IMR-90 (cell line): ENCODE results near the gene THAP10. TPM values are rescaled to one million over a fixed set of nuclear protein-coding genes. Genes with fewer than 3 reads are reported as not detected.

ENCODE experiments used
- ATAC-seq: fragments of 200-7000 bp; cut with Tn5 transposase; 2 replicates; pipeline ENCODE4 v1.9.1; 2020; ENCODE audit warnings: low read depth, mild to moderate bottlenecking, moderate library complexity
- BruUV-seq: library from RNA; stranded (reverse); fragments of 400-500 nt; replicated peaks from 2 replicates; lab custom pipeline; 2021; lab: Mats Ljungman, UMichigan
- CTCF ChIA-PET: fragments of 300-600 bp; formaldehyde crosslinking; extraction: SDS; loops from one replicate; lab custom pipeline; 2021; ENCODE audit warnings: antibody characterized with exemption; lab: Yijun Ruan, JAX
- POLR2A ChIA-PET: fragments of 300-600 bp; sonication (Branson Sonifier 250); formaldehyde crosslinking; loops from one replicate; lab custom pipeline; 2022; ENCODE audit warnings: antibody characterized with exemption; ENCODE audit not compliant: unreplicated experiment; lab: Charles Lee
- DNase-seq: peaks from one replicate; pipeline ENCODE4 v3.0.0; 2013
- H2AFZ ChIP-seq: replicated peaks from 2 replicates; pipeline ENCODE3; 2013; ENCODE audit warnings: low read length, mild to moderate bottlenecking; ENCODE audit not compliant: poor library complexity
- H2AK5ac ChIP-seq: 2 replicates; pipeline ENCODE4 v1.6.1; 2013; ENCODE audit warnings: low read depth, low read length, inconsistent platforms
- H2AK9ac ChIP-seq: replicated peaks from 2 replicates; pipeline ENCODE3; 2013; ENCODE audit warnings: mild to moderate bottlenecking, low read depth, low read length, moderate library complexity; ENCODE audit not compliant: poor library complexity
- H2BK120ac ChIP-seq: 2 replicates; pipeline ENCODE4 v1.6.1; 2013; ENCODE audit warnings: low read depth, low read length, inconsistent platforms
- H2BK15ac ChIP-seq: 3 replicates; pipeline ENCODE4 v1.6.1; 2013; ENCODE audit warnings: low read depth, low read length, inconsistent platforms
- H2BK20ac ChIP-seq: 2 replicates; pipeline ENCODE4 v1.6.1; 2013; ENCODE audit warnings: low read depth, mild to moderate bottlenecking, inconsistent platforms, low read length, moderate library complexity
- H2BK5ac ChIP-seq: 2 replicates; pipeline ENCODE4 v1.6.1; 2013; ENCODE audit warnings: mild to moderate bottlenecking, low read depth, low read length, inconsistent platforms; ENCODE audit not compliant: poor library complexity, severe bottlenecking
- H3K14ac ChIP-seq: replicated peaks from 2 replicates; pipeline ENCODE4 v1.6.1; 2013; ENCODE audit warnings: low read depth, low read length, inconsistent platforms
- H3K18ac ChIP-seq: 2 replicates; pipeline ENCODE4 v1.6.1; 2013; ENCODE audit warnings: low read depth, low read length, control low read depth
- H3K23ac ChIP-seq: 2 replicates; pipeline ENCODE4 v1.6.1; 2013; ENCODE audit warnings: low read depth, low read length, inconsistent platforms
- H3K27ac ChIP-seq: 2 replicates; pipeline ENCODE4 v1.5.1; 2013; ENCODE audit warnings: mild to moderate bottlenecking, control low read depth, low read length; ENCODE audit not compliant: insufficient read depth
- H3K27me3 ChIP-seq: 2 replicates; pipeline ENCODE4 v1.6.1; 2013; ENCODE audit warnings: low read length; ENCODE audit not compliant: control insufficient read depth, insufficient read depth
- H3K36me3 ChIP-seq: 2 replicates; pipeline ENCODE4 v1.6.1; 2013; ENCODE audit warnings: low read length, mixed read lengths; ENCODE audit not compliant: control insufficient read depth, insufficient read depth
- H3K4ac ChIP-seq: 2 replicates; pipeline ENCODE4 v1.6.1; 2013; ENCODE audit warnings: low read depth, low read length, inconsistent platforms
- H3K4me1 ChIP-seq: 2 replicates; pipeline ENCODE4 v1.6.1; 2013; ENCODE audit warnings: low read length, mixed read lengths; ENCODE audit not compliant: control insufficient read depth, insufficient read depth
- H3K4me2 ChIP-seq: 2 replicates; pipeline ENCODE4 v1.6.1; 2013; ENCODE audit warnings: low read depth, mild to moderate bottlenecking, control low read depth, low read length, moderate library complexity
- H3K4me3 ChIP-seq: 2 replicates; pipeline ENCODE4 v1.5.1; 2013; ENCODE audit warnings: low read depth, mild to moderate bottlenecking, control low read depth, low read length, moderate library complexity; ENCODE audit not compliant: insufficient read depth
- H3K56ac ChIP-seq: 2 replicates; pipeline ENCODE4 v1.6.1; 2013; ENCODE audit warnings: low read length, inconsistent platforms; ENCODE audit not compliant: insufficient read depth; ENCODE audit errors: extremely low read depth
- H3K79me1 ChIP-seq, 2 experiments: 2 replicates each; pipeline ENCODE4 v1.6.1; 2013; ENCODE audit warnings: low read length in 2 of 2, inconsistent platforms in 1 of 2, low read depth in 1 of 2
- H3K9ac ChIP-seq: 2 replicates; pipeline ENCODE4 v1.6.1; 2013; ENCODE audit warnings: low read depth, low read length, control low read depth
- H3K9me1 ChIP-seq: 2 replicates; pipeline ENCODE4 v1.6.1; 2013; ENCODE audit warnings: low read length, inconsistent platforms; ENCODE audit not compliant: insufficient read depth
- H3K9me3 ChIP-seq: 2 replicates; pipeline ENCODE4 v1.6.1; 2013; ENCODE audit warnings: low read length; ENCODE audit not compliant: control insufficient read depth, insufficient read depth
- H4K20me1 ChIP-seq: 2 replicates; pipeline ENCODE4 v1.6.1; 2013; ENCODE audit warnings: low read length, inconsistent platforms; ENCODE audit not compliant: insufficient read depth
- H4K5ac ChIP-seq: 2 replicates; pipeline ENCODE4 v1.6.1; 2013; ENCODE audit warnings: mild to moderate bottlenecking, low read depth, low read length, control low read depth
- H4K8ac ChIP-seq, 2 experiments: 2 replicates each; pipeline ENCODE4 v1.6.1; 2013; ENCODE audit warnings: low read depth in 2 of 2, low read length in 2 of 2, control low read depth in 1 of 2, inconsistent platforms in 1 of 2
- H4K91ac ChIP-seq: 2 replicates; pipeline ENCODE4 v1.6.1; 2013; ENCODE audit warnings: low read depth, low read length, inconsistent platforms; ENCODE audit not compliant: insufficient read depth
- CHD1 ChIP-seq: IDR thresholded peaks from 2 replicates; pipeline ENCODE4 v1.6.1; 2012; ENCODE audit warnings: low read depth, low read length, improper control_type of control experiment
- MAFK ChIP-seq: IDR thresholded peaks from 2 replicates; pipeline ENCODE4 v1.6.1; 2012; ENCODE audit warnings: low read depth, low read length, improper control_type of control experiment
- RCOR1 ChIP-seq: IDR thresholded peaks from 2 replicates; pipeline ENCODE4 v1.6.1; 2012; ENCODE audit warnings: mild to moderate bottlenecking, low read length, improper control_type of control experiment; ENCODE audit not compliant: insufficient replicate concordance
- WGBS, 2 experiments: methylation state at CpG; one replicate each; pipeline versions ENCODE4 v1.1.5 to v1.1.7; 2013; ENCODE audit warnings: missing lambda C conversion rate in 2 of 2; ENCODE audit not compliant: insufficient read length in 1 of 2; ENCODE audit errors: extremely low coverage in 2 of 2; 5-methylcytosine and 5-hydroxymethylcytosine counted together
- dilution Hi-C: fragments of 300-500 bp; cut with HindIII; formaldehyde crosslinking; loops from one replicate; pipeline ENCODE4 v1.14.3; 2018; ENCODE audit warnings: low sequenced_read_pairs; ENCODE audit not compliant: unreplicated experiment
- in situ Hi-C: fragments of 300-500 bp; cut with MboI; formaldehyde crosslinking; loops from 3 replicates; pipeline ENCODE4 v1.14.3; 2019; ENCODE audit warnings: low sequenced_read_pairs, inconsistent platforms, mixed read lengths
- intact Hi-C: fragments of 100-400 bp; cut with micrococcal nuclease; formaldehyde crosslinking; loops from 2 replicates; pipeline ENCODE4 v1.10.0; 2022
- polyA plus RNA-seq, 3 experiments: library from polyadenylated mRNA; depleted of rRNA; stranded (reverse); fragments of >200 nt; gene quantifications; 2 replicates each; pipeline ENCODE4 v1.2.3, GENCODE V29; 2012; ENCODE audit warnings: low replicate concordance in 1 of 3
- total RNA-seq: library from RNA; depleted of rRNA; stranded (reverse); fragments of >200 nt; gene quantifications from 2 replicates; pipeline ENCODE4 v1.2.3, GENCODE V29; 2012

The THAP10 gene
- total and polyA plus RNA-seq, 2 of the 4 experiments (the other 2 are of a cell fraction): 2.3 to 2.8 TPM

DNA sequence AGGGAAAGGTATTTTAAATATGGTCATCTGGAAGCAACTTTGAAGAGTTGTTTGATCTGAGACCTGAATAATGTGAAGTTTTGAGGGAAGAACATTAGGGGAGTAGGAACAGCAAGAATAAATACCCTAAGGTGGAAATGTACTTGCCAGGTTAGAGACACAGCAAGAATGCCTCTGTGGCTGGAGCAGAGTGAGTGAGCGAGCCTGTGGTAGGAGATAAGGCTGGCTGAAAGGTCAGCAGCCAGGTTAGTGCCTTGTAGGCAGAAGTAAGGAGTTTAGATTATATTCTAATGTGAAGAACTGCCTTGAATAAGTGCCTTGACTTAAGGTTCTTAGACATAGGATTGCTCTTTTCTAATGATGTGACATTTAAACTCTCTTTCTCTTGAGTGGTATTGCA lies 18.7 kb upstream of the THAP10 start:
- Histone ChIP-seq H3K56ac (no peak overlapping the region), H3K36me3 (peaks cover 5% of the 10 kb centered on the region), H3K79me1 (no peaks in the 10 kb centered on the region), H2AK9ac (no peak overlapping the region), H4K91ac (no peak overlapping the region), H2BK120ac (no peak overlapping the region), H2BK15ac (no peak overlapping the region), H4K20me1 (no peaks in the 10 kb centered on the region), H2AK5ac (no peak overlapping the region), H3K9ac (no peak overlapping the region), H2BK5ac (no peak overlapping the region), H3K4me1 (peaks cover 6% of the 10 kb centered on the region), H3K23ac (0 out of 2 replicates have a peak overlapping the region, but pooled peaks have one; percentile 16), H4K8ac (no peak overlapping the region), H3K18ac (no peak overlapping the region; the same call in 1 of the 2 replicates), H3K4ac (no peak overlapping the region), H3K9me3 (peaks cover 13% of the 10 kb centered on the region), H4K5ac (no peak overlapping the region), H2BK20ac (no peak overlapping the region), H2AFZ (no peak overlapping the region), H3K27me3 (no peaks in the 10 kb centered on the region), H3K4me3 (no peak overlapping the region), H3K14ac (no peak overlapping the region), H3K27ac (no peak overlapping the region), H3K9me1 (no peaks in the 10 kb centered on the region), H3K4me2 (no peak overlapping the region)
- no CpG with 5 or more reads among the region's 1 CpG for WGBS, 2 experiments
- BruUV-seq: no TSS peak
- POLR2A ChIA-PET: no interaction called here
- TF ChIP-seq MAFK (no peak), CHD1 (no peak), RCOR1 (no peak)
- DNase-seq: no peak
- dilution Hi-C loops: no loop called here
- in situ Hi-C loops: no loop called here
- intact Hi-C loops: no loop called here
- no peak for ATAC-seq
- CTCF ChIA-PET: interaction anchor here (1.5 kb wide), 1 partner anchor 9 kb away, joined by 3 read pairs; no protein-coding TSS in a partner anchor
